ENCODE measurements around the gene TMEM183A.
A peak's percentile ranks its signal among the peaks of the same experiment; 100 is the strongest.

Gene TMEM183A

GRCh38 chr1:203028067-203028783 is 21.1 kb downstream of the TMEM183A start:
- TF ChIP-seq CTCF (IDR thresholded peaks at IDR 0.05), result no peak

- TF ChIP-seq CTCF (IDR thresholded peaks at IDR 0.05), result no peak
Observed at GRCh38 chr1:203028784-203029553, 21.8 kb downstream of the TMEM183A start.

GRCh38 chr1:203031467-203031866 is 24.3 kb downstream of the TMEM183A start:
- TF ChIP-seq CTCF (IDR thresholded peaks at IDR 0.05), result peak; percentile 44

- TF ChIP-seq CTCF (IDR thresholded peaks at IDR 0.05), result no peak
Observed at GRCh38 chr1:203033287-203033686, 26.1 kb downstream of the TMEM183A start.

GRCh38 chr1:203033917-203034316 is 26.7 kb downstream of the TMEM183A start:
- TF ChIP-seq CTCF (IDR thresholded peaks at IDR 0.05), result no peak

- no peak for TF ChIP-seq CTCF (IDR thresholded peaks at IDR 0.05)
Observed at GRCh38 chr1:203034422-203035110, 27.4 kb downstream of the TMEM183A start.

GRCh38 chr1:203035111-203036000 is 28.2 kb downstream of the TMEM183A start:
- TF ChIP-seq CTCF (IDR thresholded peaks at IDR 0.05), result no peak

All from LNCAP (cell line).